Right lobe of liver (tissue), 4 donors: ENCODE data around the gene NCKAP5L.

Experiments used
- CTCF ChIP-seq, 4 donors: fragments of 200-600 bp in 3 of 4; fragments of 450-650 bp in 1 of 4; IDR thresholded peaks; one replicate each; pipeline versions ENCODE4 v1.5.1 to v1.8.0; 2016 to 2022; ENCODE audit warnings: antibody characterized with exemption in 4 of 4, mild to moderate bottlenecking in 2 of 4
- POLR2A ChIP-seq: fragments of 450-650 bp; IDR thresholded peaks from one replicate; pipeline ENCODE4 v1.6.1; 2017; ENCODE audit warnings: antibody characterized with exemption, mild to moderate bottlenecking
- donor health status: DM: no; HTN: no; CAD: no.
- donor health status: DM: no; HTN: no; CAD: no.
- donor health status: DM: no; HTN: yes; CAD: no.

- TF ChIP-seq CTCF (IDR thresholded peaks at IDR 0.05) (no peak), POLR2A (no peak)
Measured at GRCh38 chr12:49865782-49866135, 37.5 kb upstream of the NCKAP5L start.
